ENCODE results near the gene TRABD2B. TPM values are rescaled to one million over a fixed set of nuclear protein-coding genes. Genes with fewer than 3 reads are reported as not detected.

The TRABD2B gene
- total and polyA plus RNA-seq, 12 donors = 0.33 to 3.3 (median 0.83) TPM

- Histone ChIP-seq H3K27ac (no peak overlapping the region), H3K9me3 (replicated peaks in 1 of 3) (no peaks in the 10 kb centered on the region), H3K4me3 (no peak overlapping the region), H3K27me3 (no peaks in the 10 kb centered on the region), H3K36me3 (replicated peaks in 1 of 2) (no peaks in the 10 kb centered on the region), H3K4me1 (replicated peaks in 1 of 2) (no peaks in the 10 kb centered on the region)
- TF ChIP-seq, protein P1, sequence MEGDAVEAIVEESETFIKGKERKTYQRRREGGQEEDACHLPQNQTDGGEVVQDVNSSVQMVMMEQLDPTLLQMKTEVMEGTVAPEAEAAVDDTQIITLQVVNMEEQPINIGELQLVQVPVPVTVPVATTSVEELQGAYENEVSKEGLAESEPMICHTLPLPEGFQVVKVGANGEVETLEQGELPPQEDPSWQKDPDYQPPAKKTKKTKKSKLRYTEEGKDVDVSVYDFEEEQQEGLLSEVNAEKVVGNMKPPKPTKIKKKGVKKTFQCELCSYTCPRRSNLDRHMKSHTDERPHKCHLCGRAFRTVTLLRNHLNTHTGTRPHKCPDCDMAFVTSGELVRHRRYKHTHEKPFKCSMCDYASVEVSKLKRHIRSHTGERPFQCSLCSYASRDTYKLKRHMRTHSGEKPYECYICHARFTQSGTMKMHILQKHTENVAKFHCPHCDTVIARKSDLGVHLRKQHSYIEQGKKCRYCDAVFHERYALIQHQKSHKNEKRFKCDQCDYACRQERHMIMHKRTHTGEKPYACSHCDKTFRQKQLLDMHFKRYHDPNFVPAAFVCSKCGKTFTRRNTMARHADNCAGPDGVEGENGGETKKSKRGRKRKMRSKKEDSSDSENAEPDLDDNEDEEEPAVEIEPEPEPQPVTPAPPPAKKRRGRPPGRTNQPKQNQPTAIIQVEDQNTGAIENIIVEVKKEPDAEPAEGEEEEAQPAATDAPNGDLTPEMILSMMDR (IDR thresholded peaks at IDR 0.05) = no peak
- no peak for TF ChIP-seq POLR2A (IDR thresholded peaks at IDR 0.05)
- intact Hi-C loops (cut with DNase I) = no loop called here
- DNase-seq = no peak
- WGBS, 4 donors = 89 to 95% (median 89%) methylated on average over 11 of the region's 11 CpGs
These were observed 224.9 kb downstream of the TRABD2B start for GRCh38 chr1:47772281-47772680.

GRCh38 chr1:47771751-47772150 is 225.4 kb downstream of the TRABD2B start:
- Histone ChIP-seq H3K27ac (no peak overlapping the region), H3K4me3 (no peak overlapping the region), H3K36me3 (replicated peaks in 1 of 2) (no peaks in the 10 kb centered on the region), H3K9me3 (replicated peaks in 1 of 3) (no peaks in the 10 kb centered on the region), H3K27me3 (no peaks in the 10 kb centered on the region), H3K4me1 (replicated peaks in 1 of 2) (no peaks in the 10 kb centered on the region)
- TF ChIP-seq, protein P1 (IDR thresholded peaks at IDR 0.05) = no peak
- TF ChIP-seq POLR2A (IDR thresholded peaks at IDR 0.05) = no peak
- WGBS, 4 donors = 77 to 89% (median 81%) methylated on average over 6 to 13 of the region's 13 CpGs
- no peak for DNase-seq
- intact Hi-C loops (cut with DNase I) = no loop called here

GRCh38 chr1:47769983-47770382 is 227.2 kb downstream of the TRABD2B start:
- DNase-seq = no peak
- Histone ChIP-seq H3K27me3 (no peaks in the 10 kb centered on the region), H3K36me3 (replicated peaks in 1 of 2) (no peaks in the 10 kb centered on the region), H3K9me3 (replicated peaks in 1 of 3) (no peaks in the 10 kb centered on the region), H3K4me1 (replicated peaks in 1 of 2) (no peaks in the 10 kb centered on the region), H3K4me3 (no peak overlapping the region), H3K27ac (no peak overlapping the region)
- WGBS, 4 donors = 85 to 100% (median 92%) methylated on average over 2 to 4 of the region's 4 CpGs
- TF ChIP-seq, protein P1 (IDR thresholded peaks at IDR 0.05) = no peak
- no peak for TF ChIP-seq POLR2A (IDR thresholded peaks at IDR 0.05)
- intact Hi-C loops (cut with DNase I) = no loop called here

GRCh38 chr1:47769295-47769694 is 227.9 kb downstream of the TRABD2B start:
- H3K9me3 ChIP-seq (replicated peaks in 1 of 3) = no peaks in the 10 kb centered on the region
- H3K27me3 ChIP-seq = no peaks in the 10 kb centered on the region
- H3K4me1 ChIP-seq (replicated peaks in 1 of 2) = no peaks in the 10 kb centered on the region
- H3K27ac ChIP-seq = no peak overlapping the region
- TF ChIP-seq, protein P1 (IDR thresholded peaks at IDR 0.05) = no peak
- no peak for TF ChIP-seq POLR2A (IDR thresholded peaks at IDR 0.05)
- intact Hi-C loops (cut with DNase I) = no loop called here
- H3K36me3 ChIP-seq (replicated peaks in 1 of 2) = no peaks in the 10 kb centered on the region
- WGBS, 4 donors = 69 to 79% (median 78%) methylated on average over 3 of the region's 3 CpGs
- H3K4me3 ChIP-seq = no peak overlapping the region
- no peak for DNase-seq
